Gastrocnemius medialis (tissue), 4 donors: ENCODE results near the gene ABHD12B. TPM values are rescaled to one million over a fixed set of nuclear protein-coding genes. Genes with fewer than 3 reads are reported as not detected.
"Not testable (repeated sequence)": the region's sequence is repeated elsewhere in the genome, so short reads cannot be mapped to it uniquely, and the experiment has no call there.

Experiments used
- ATAC-seq, 2 donors: fragments of 150-250 bp; one replicate each; pipeline ENCODE4 v1.9.1; 2016
- DNase-seq, 2 donors: peaks; one replicate each; pipeline ENCODE4 v3.0.0-alpha.2; 2019
- H3K27ac ChIP-seq, 4 donors: fragments of 200-600 bp; sonication (generic); 1 replicate in 1 of 4; 2 replicates in 3 of 4; pipeline ENCODE4 v1.5.1; 2016 to 2018; ENCODE audit warnings: mild to moderate bottlenecking in 2 of 4, moderate library complexity in 1 of 4
- H3K27me3 ChIP-seq, 3 donors: fragments of 200-600 bp; sonication (generic) in 2 of 3; 1 replicate in 1 of 3; 2 replicates in 2 of 3; pipeline versions ENCODE4 v1.5.1 to v1.6.0; 2016 to 2019; ENCODE audit warnings: mild to moderate bottlenecking in 1 of 3, moderate library complexity in 1 of 3
- H3K36me3 ChIP-seq, 2 donors: fragments of 200-600 bp; sonication (generic) in 1 of 2; one replicate each; pipeline ENCODE4 v1.5.1; 2017 to 2018
- H3K4me1 ChIP-seq, 2 donors: fragments of 200-600 bp; sonication (generic) in 1 of 2; one replicate each; pipeline ENCODE4 v1.5.1; 2016 to 2017; ENCODE audit warnings: mild to moderate bottlenecking in 2 of 2
- H3K4me3 ChIP-seq, 4 donors: fragments of 200-600 bp; sonication (generic) in 3 of 4; 1 replicate in 1 of 4; 2 replicates in 3 of 4; pipeline ENCODE4 v1.5.1; 2016 to 2019; ENCODE audit warnings: mild to moderate bottlenecking in 2 of 4
- H3K9me3 ChIP-seq, 3 donors: fragments of 200-600 bp; sonication (generic) in 2 of 3; 1 replicate in 1 of 3; 2 replicates in 2 of 3; pipeline ENCODE4 v1.5.1; 2016 to 2019
- CTCF ChIP-seq, 5 experiments: fragments of 450-650 bp in 3 of 5; fragments of 200-600 bp in 2 of 5; sonication (generic) in 2 of 5; IDR thresholded peaks in 4 of 5; conservative IDR thresholded peaks in 1 of 5; 1 replicate in 4 of 5; 2 replicates in 1 of 5; pipeline ENCODE4 v1.5.1; 2016 to 2019; ENCODE audit warnings: antibody characterized with exemption in 5 of 5, mild to moderate bottlenecking in 3 of 5, moderate library complexity in 3 of 5
- POLR2A ChIP-seq, 2 donors: fragments of 450-650 bp; IDR thresholded peaks; one replicate each; pipeline ENCODE4 v1.6.1; 2017; ENCODE audit warnings: antibody characterized with exemption in 2 of 2, mild to moderate bottlenecking in 2 of 2, moderate library complexity in 2 of 2
- in situ Hi-C, 4 donors: fragments of 200-750 bp; cut with MboI; loops; one replicate each; pipeline versions ENCODE4 v1.15.0 to v1.8.0; 2017; ENCODE audit warnings: low sequenced_read_pairs in 4 of 4
- intact Hi-C: fragments of 100-400 bp; cut with DNase I; formaldehyde crosslinking; loops from one replicate; pipeline ENCODE4 v1.15.1; 2023; ENCODE audit warnings: low total_unique reads
- total RNA-seq, 4 donors: library from RNA; depleted of rRNA; stranded (reverse); fragments of >200 nt; gene quantifications; one replicate each; pipeline versions ENCODE4 v1.1.0 to v1.2.3, GENCODE V29; 2016

ABHD12B gene
- total RNA-seq, 4 donors from 2014 or later: not detected

- no peaks in the 10 kb centered on the region for H3K4me1 ChIP-seq
- intact Hi-C loops (no loop called here), in situ Hi-C loops (no loop called here)
- H3K36me3 ChIP-seq: no peaks in the 10 kb centered on the region
- H3K27ac ChIP-seq: no peak overlapping the region
- H3K4me3 ChIP-seq: no peak overlapping the region
- H3K27me3 ChIP-seq: no peaks in the 10 kb centered on the region
- no peak for TF ChIP-seq CTCF (IDR thresholded peaks at IDR 0.05 in 4 of 5, conservative IDR thresholded peaks at IDR 0.05 in 1 of 5)
- TF ChIP-seq POLR2A (IDR thresholded peaks at IDR 0.05): no peak
- DNase-seq (no peak), ATAC-seq (no peak)
- H3K9me3 ChIP-seq: no peaks in the 10 kb centered on the region
Measured at GRCh38 chr14:50887476-50887875, 15.6 kb downstream of the ABHD12B start.

- no peak overlapping the region for H3K27ac ChIP-seq
- H3K4me1 ChIP-seq: no peaks in the 10 kb centered on the region
- no peaks in the 10 kb centered on the region for H3K9me3 ChIP-seq
- DNase-seq (no peak), ATAC-seq (no peak)
- intact Hi-C loops: no loop called here
- TF ChIP-seq CTCF (IDR thresholded peaks at IDR 0.05 in 4 of 5, conservative IDR thresholded peaks at IDR 0.05 in 1 of 5) (no peak), POLR2A (IDR thresholded peaks at IDR 0.05) (no peak)
- in situ Hi-C loops: no loop called here
- H3K27me3 ChIP-seq: no peaks in the 10 kb centered on the region
- H3K4me3 ChIP-seq: no peak overlapping the region
- no peaks in the 10 kb centered on the region for H3K36me3 ChIP-seq
Measured at GRCh38 chr14:50892255-50892654, 20.4 kb downstream of the ABHD12B start.

- H3K4me1 ChIP-seq, H3K27me3 ChIP-seq, H3K27ac ChIP-seq, intact Hi-C loops, H3K9me3 ChIP-seq, in situ Hi-C loops, H3K36me3 ChIP-seq, DNase-seq, H3K4me3 ChIP-seq, ATAC-seq: not testable (repeated sequence)
Measured at GRCh38 chr14:50896421-50896820, 24.6 kb downstream of the ABHD12B start.

- intact Hi-C loops, in situ Hi-C loops, H3K36me3 ChIP-seq, H3K9me3 ChIP-seq, H3K4me1 ChIP-seq, H3K4me3 ChIP-seq, H3K27me3 ChIP-seq, ATAC-seq, H3K27ac ChIP-seq, DNase-seq: not testable (repeated sequence)
Measured at GRCh38 chr14:50897005-50897404, 25.2 kb downstream of the ABHD12B start.

- Histone ChIP-seq H3K27me3 (no peaks in the 10 kb centered on the region), H3K4me3 (no peak overlapping the region), H3K27ac (no peak overlapping the region), H3K36me3 (no peaks in the 10 kb centered on the region), H3K9me3 (no peaks in the 10 kb centered on the region), H3K4me1 (no peaks in the 10 kb centered on the region)
- ATAC-seq: no peak
- intact Hi-C loops: no loop called here
- TF ChIP-seq CTCF (IDR thresholded peaks at IDR 0.05 in 4 of 5, conservative IDR thresholded peaks at IDR 0.05 in 1 of 5): no peak
- no peak for TF ChIP-seq POLR2A (IDR thresholded peaks at IDR 0.05)
- DNase-seq: no peak
- in situ Hi-C loops: no loop called here
Measured at GRCh38 chr14:50897658-50898175, 25.9 kb downstream of the ABHD12B start.

- in situ Hi-C loops: no loop called here
- H3K9me3 ChIP-seq: no peaks in the 10 kb centered on the region
- H3K4me3 ChIP-seq: no peak overlapping the region
- TF ChIP-seq POLR2A (IDR thresholded peaks at IDR 0.05) (no peak), CTCF (IDR thresholded peaks at IDR 0.05 in 4 of 5, conservative IDR thresholded peaks at IDR 0.05 in 1 of 5) (no peak)
- H3K36me3 ChIP-seq: peaks cover 0 to 6% of the 10 kb centered on the region in 2 donors
- H3K4me1 ChIP-seq: no peaks in the 10 kb centered on the region
- DNase-seq (no peak), ATAC-seq (no peak)
- intact Hi-C loops: no loop called here
- no peaks in the 10 kb centered on the region for H3K27me3 ChIP-seq
- H3K27ac ChIP-seq: no peak overlapping the region
Measured at GRCh38 chr14:50901361-50901760, 29.5 kb downstream of the ABHD12B start.
